GM18868 (cell line): ENCODE data around the gene CD58.
"Not testable (repeated sequence)": the region's sequence is repeated elsewhere in the genome, so short reads cannot be mapped to it uniquely, and the experiment has no call there.

Experiments
- ATAC-seq: cut with Tn5 transposase; IDR thresholded peaks from one replicate; pipeline ENCODE4 v1.9.1; 2021; ENCODE audit warnings: mild to moderate bottlenecking, moderate library complexity; ENCODE audit not compliant: unreplicated experiment

CD58 gene

GRCh38 chr1:116570358-116571214, at the start of gene CD58:
TSS of gene CD58 (minus strand) at chr1:116571026. CDS start at chr1:116570972, 54 bp downstream.
- ATAC-seq = peak; percentile 53

GRCh38 chr1:116620392-116620791, 49.6 kb upstream of the CD58 start:
- not testable (repeated sequence) for ATAC-seq

GRCh38 chr1:116619106-116619505, 48.3 kb upstream of the CD58 start:
- not testable (repeated sequence) for ATAC-seq

- not testable (repeated sequence) for ATAC-seq
Observed at GRCh38 chr1:116617808-116618207, 47.0 kb upstream of the CD58 start.

GRCh38 chr1:116613825-116614224, 43.0 kb upstream of the CD58 start:
- not testable (repeated sequence) for ATAC-seq

- not testable (repeated sequence) for ATAC-seq
Observed at GRCh38 chr1:116609801-116610371, 39.1 kb upstream of the CD58 start.

GRCh38 chr1:116608841-116609240, 38.0 kb upstream of the CD58 start:
- ATAC-seq = peak; percentile 47

- not testable (repeated sequence) for ATAC-seq
Observed at GRCh38 chr1:116608151-116608550, 37.3 kb upstream of the CD58 start.

- ATAC-seq = not testable (repeated sequence)
Observed at GRCh38 chr1:116607463-116607862, 36.6 kb upstream of the CD58 start.

- not testable (repeated sequence) for ATAC-seq
Observed at GRCh38 chr1:116606067-116606466, 35.2 kb upstream of the CD58 start.

- no peak for ATAC-seq
Observed at GRCh38 chr1:116605315-116605714, 34.5 kb upstream of the CD58 start.

- not testable (repeated sequence) for ATAC-seq
Observed at GRCh38 chr1:116604408-116604807, 33.6 kb upstream of the CD58 start.

- ATAC-seq = not testable (repeated sequence)
Observed at GRCh38 chr1:116603646-116604045, 32.8 kb upstream of the CD58 start.

GRCh38 chr1:116599369-116599768, 28.5 kb upstream of the CD58 start:
- ATAC-seq = not testable (repeated sequence)

GRCh38 chr1:116598420-116599036, 27.7 kb upstream of the CD58 start:
- not testable (repeated sequence) for ATAC-seq

GRCh38 chr1:116597388-116597787, 26.6 kb upstream of the CD58 start:
- ATAC-seq = peak; percentile 80

- ATAC-seq = not testable (repeated sequence)
Observed at GRCh38 chr1:116596742-116597307, 26.0 kb upstream of the CD58 start.

GRCh38 chr1:116595946-116596741, 25.3 kb upstream of the CD58 start:
- peak; percentile 48 for ATAC-seq

- not testable (repeated sequence) for ATAC-seq
Observed at GRCh38 chr1:116595065-116595840, 24.4 kb upstream of the CD58 start.

- ATAC-seq = not testable (repeated sequence)
Observed at GRCh38 chr1:116593977-116594376, 23.2 kb upstream of the CD58 start.
